Breast epithelium (tissue), 4 donors: ENCODE measurements around the gene ZBTB43. TPM values are rescaled to one million over a fixed set of nuclear protein-coding genes. Genes with fewer than 3 reads are reported as not detected.

Experiments used
- DNase-seq, 2 donors: peaks; one replicate each; pipeline ENCODE4 v3.0.0-alpha.2; 2019; ENCODE audit warnings: low spot score in 2 of 2
- H3K27ac ChIP-seq, 2 donors: fragments of 200-600 bp; sonication (generic) in 1 of 2; one replicate each; pipeline ENCODE4 v1.5.1; 2016 to 2019; ENCODE audit warnings: mild to moderate bottlenecking in 1 of 2
- H3K27me3 ChIP-seq, 2 donors: fragments of 200-600 bp; sonication (generic) in 1 of 2; one replicate each; pipeline versions ENCODE4 v1.5.1 to v1.6.0; 2017 to 2019; ENCODE audit warnings: control low read depth in 1 of 2, mild to moderate bottlenecking in 1 of 2
- H3K36me3 ChIP-seq: fragments of 200-600 bp; one replicate; pipeline ENCODE4 v1.5.1; 2019
- H3K4me1 ChIP-seq, 2 donors: fragments of 200-600 bp; sonication (generic); one replicate each; pipeline ENCODE4 v1.5.1; 2016 to 2019; ENCODE audit warnings: control low read depth in 1 of 2
- H3K4me3 ChIP-seq, 3 donors: fragments of 200-600 bp; sonication (generic); 1 replicate in 2 of 3; 2 replicates in 1 of 3; pipeline ENCODE4 v1.5.1; 2016 to 2019; ENCODE audit warnings: mild to moderate bottlenecking in 3 of 3, moderate library complexity in 2 of 3
- H3K9me3 ChIP-seq, 2 donors: fragments of 200-600 bp; sonication (generic) in 1 of 2; one replicate each; pipeline ENCODE4 v1.5.1; 2016 to 2019; ENCODE audit warnings: control low read depth in 1 of 2
- CTCF ChIP-seq, 3 donors: fragments of 450-650 bp; IDR thresholded peaks; one replicate each; pipeline ENCODE4 v1.5.1; 2016 to 2017; ENCODE audit warnings: antibody characterized with exemption in 3 of 3, mild to moderate bottlenecking in 3 of 3, moderate library complexity in 3 of 3
- POLR2A ChIP-seq: fragments of 450-650 bp; IDR thresholded peaks from one replicate; pipeline ENCODE4 v1.6.1; 2016; ENCODE audit warnings: antibody characterized with exemption, mild to moderate bottlenecking, moderate library complexity
- POLR2AphosphoS5 ChIP-seq, 3 donors: sonication (generic); formaldehyde crosslinking; IDR thresholded peaks; one replicate each; pipeline ENCODE4 v1.6.1; 2017; ENCODE audit warnings: antibody characterized with exemption in 3 of 3
- intact Hi-C: fragments of 100-400 bp; cut with DNase I; formaldehyde crosslinking; loops from one replicate; pipeline ENCODE4 v1.15.1; 2023; ENCODE audit warnings: low total_unique reads
- total RNA-seq, 3 donors: library from RNA; depleted of rRNA; stranded (reverse); fragments of >200 nt; gene quantifications; one replicate each; pipeline ENCODE4 v1.1.0, GENCODE V29; 2016

ZBTB43 gene
- total RNA-seq, 3 donors from 2014 or later = 10.9 to 20.6 (median 13.1) TPM

- no peaks in the 10 kb centered on the region for H3K9me3 ChIP-seq
- peaks cover 5 to 6% of the 10 kb centered on the region in 2 donors for H3K4me1 ChIP-seq
- intact Hi-C loops = no loop called here
- no peaks in the 10 kb centered on the region for H3K27me3 ChIP-seq
- H3K4me3 ChIP-seq = peak overlapping the region; percentile 90 to 96 (median 95)
- DNase-seq = no peak
- TF ChIP-seq POLR2A (no peak), CTCF (IDR thresholded peaks at IDR 0.05) (no peak), POLR2AphosphoS5 (IDR thresholded peaks at IDR 0.05) (no peak)
- H3K27ac ChIP-seq = peak overlapping the region; percentile 10 to 93
- H3K36me3 ChIP-seq = no peaks in the 10 kb centered on the region
Measured at GRCh38 chr9:126862104-126862761, 57.4 kb downstream of the ZBTB43 start.

- H3K27me3 ChIP-seq = no peaks in the 10 kb centered on the region
- no peaks in the 10 kb centered on the region for H3K36me3 ChIP-seq
- no peak overlapping the region for H3K4me3 ChIP-seq
- no peak for DNase-seq
- intact Hi-C loops = no loop called here
- peaks cover 5 to 6% of the 10 kb centered on the region in 2 donors for H3K4me1 ChIP-seq
- no peak overlapping the region for H3K27ac ChIP-seq
- no peaks in the 10 kb centered on the region for H3K9me3 ChIP-seq
- TF ChIP-seq CTCF (IDR thresholded peaks at IDR 0.05) = no peak
- no peak for TF ChIP-seq POLR2AphosphoS5 (IDR thresholded peaks at IDR 0.05)
- TF ChIP-seq POLR2A = no peak
Measured at GRCh38 chr9:126864771-126865170, 59.9 kb downstream of the ZBTB43 start.

- H3K4me3 ChIP-seq = no peak overlapping the region
- H3K9me3 ChIP-seq = no peaks in the 10 kb centered on the region
- no peaks in the 10 kb centered on the region for H3K4me1 ChIP-seq
- no peak for DNase-seq
- TF ChIP-seq POLR2AphosphoS5 (IDR thresholded peaks at IDR 0.05) (no peak), CTCF (IDR thresholded peaks at IDR 0.05) (no peak), POLR2A (no peak)
- intact Hi-C loops = no loop called here
- no peaks in the 10 kb centered on the region for H3K27me3 ChIP-seq
- no peaks in the 10 kb centered on the region for H3K36me3 ChIP-seq
- no peak overlapping the region for H3K27ac ChIP-seq
Measured at GRCh38 chr9:126869368-126869767, 64.5 kb downstream of the ZBTB43 start.

- intact Hi-C loops = no loop called here
- no peaks in the 10 kb centered on the region for H3K36me3 ChIP-seq
- no peak overlapping the region for H3K27ac ChIP-seq
- no peak for DNase-seq
- no peak for TF ChIP-seq CTCF (IDR thresholded peaks at IDR 0.05)
- TF ChIP-seq POLR2AphosphoS5 (IDR thresholded peaks at IDR 0.05) = no peak
- no peak for TF ChIP-seq POLR2A
- no peaks in the 10 kb centered on the region for H3K27me3 ChIP-seq
- no peaks in the 10 kb centered on the region for H3K9me3 ChIP-seq
- H3K4me1 ChIP-seq = no peaks in the 10 kb centered on the region
- no peak overlapping the region for H3K4me3 ChIP-seq
Measured at GRCh38 chr9:126872516-126872915, 67.7 kb downstream of the ZBTB43 start.

GRCh38 chr9:126874546-126875314, 69.9 kb downstream of the ZBTB43 start:
- no peak overlapping the region for H3K4me3 ChIP-seq
- H3K27ac ChIP-seq = no peak overlapping the region
- no peaks in the 10 kb centered on the region for H3K27me3 ChIP-seq
- no peak for DNase-seq
- intact Hi-C loops = no loop called here
- no peaks in the 10 kb centered on the region for H3K4me1 ChIP-seq
- no peaks in the 10 kb centered on the region for H3K9me3 ChIP-seq
- H3K36me3 ChIP-seq = peaks cover 3% of the 10 kb centered on the region
- TF ChIP-seq POLR2AphosphoS5 (IDR thresholded peaks at IDR 0.05) (no peak), CTCF (IDR thresholded peaks at IDR 0.05) (no peak), POLR2A (no peak)
